ENCODE measurements around the gene FEZ2. TPM values are rescaled to one million over a fixed set of nuclear protein-coding genes. Genes with fewer than 3 reads are reported as not detected.

The FEZ2 gene, protein sequence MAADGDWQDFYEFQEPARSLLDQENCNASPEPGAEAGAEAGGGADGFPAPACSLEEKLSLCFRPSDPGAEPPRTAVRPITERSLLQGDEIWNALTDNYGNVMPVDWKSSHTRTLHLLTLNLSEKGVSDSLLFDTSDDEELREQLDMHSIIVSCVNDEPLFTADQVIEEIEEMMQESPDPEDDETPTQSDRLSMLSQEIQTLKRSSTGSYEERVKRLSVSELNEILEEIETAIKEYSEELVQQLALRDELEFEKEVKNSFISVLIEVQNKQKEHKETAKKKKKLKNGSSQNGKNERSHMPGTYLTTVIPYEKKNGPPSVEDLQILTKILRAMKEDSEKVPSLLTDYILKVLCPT
- 10 to 100 TPM; 34.3 to 49.4 (median 41.3) TPM for total RNA-seq
- polyA plus RNA-seq, result 10 to 100 TPM; 28.9 to 70.9 TPM
- long read RNA-seq, donor 1, partial matches to known transcripts, result 5 of 10 reads
- long read RNA-seq, donor 1, other reads (novel, unspliced or antisense), result 5 of 10 reads
- long read RNA-seq, donor 2, full-length matches to known transcripts, result 31 of 52 reads
- long read RNA-seq, donor 2, partial matches to known transcripts, result 21 of 52 reads
- long read RNA-seq, donor 2, other reads (novel, unspliced or antisense), result 0 of 52 reads
- long read RNA-seq, donor 3, transcript FEZ2-204 (8 exons, 1,931 nt), result major isoform, 7 of 13 reads
- long read RNA-seq, donor 3, partial matches to known transcripts, result 1 of 13 reads
- long read RNA-seq, donor 3, other reads (novel, unspliced or antisense), result 5 of 13 reads

- intact Hi-C loops (cut with DNase I), result loop anchor here in 1 of 4 donors (5.0 kb wide), 1 partner anchor 245 kb away; no protein-coding TSS in a partner anchor
- WGBS, 3 donors, result 0 to 1% (median 0%) methylated on average over 48 to 81 of the region's 81 CpGs
- Histone ChIP-seq H3K27me3 (no peaks in the 10 kb centered on the region), H3K36me3 (no peaks in the 10 kb centered on the region), H3K4me1 (ENCODE audit: insufficient read depth) (peaks cover 14% of the 10 kb centered on the region), H3K9me3 (no peaks in the 10 kb centered on the region), H3K4me3 (peak within 1 kb of the TSS; percentile 99), H3K27ac (peak within 1 kb of the TSS; percentile 56 to 91)
- TF ChIP-seq POLR2A (IDR thresholded peaks at IDR 0.05) (no peak), EP300 (IDR thresholded peaks at IDR 0.05) (no peak)
- TF ChIP-seq, protein P1, sequence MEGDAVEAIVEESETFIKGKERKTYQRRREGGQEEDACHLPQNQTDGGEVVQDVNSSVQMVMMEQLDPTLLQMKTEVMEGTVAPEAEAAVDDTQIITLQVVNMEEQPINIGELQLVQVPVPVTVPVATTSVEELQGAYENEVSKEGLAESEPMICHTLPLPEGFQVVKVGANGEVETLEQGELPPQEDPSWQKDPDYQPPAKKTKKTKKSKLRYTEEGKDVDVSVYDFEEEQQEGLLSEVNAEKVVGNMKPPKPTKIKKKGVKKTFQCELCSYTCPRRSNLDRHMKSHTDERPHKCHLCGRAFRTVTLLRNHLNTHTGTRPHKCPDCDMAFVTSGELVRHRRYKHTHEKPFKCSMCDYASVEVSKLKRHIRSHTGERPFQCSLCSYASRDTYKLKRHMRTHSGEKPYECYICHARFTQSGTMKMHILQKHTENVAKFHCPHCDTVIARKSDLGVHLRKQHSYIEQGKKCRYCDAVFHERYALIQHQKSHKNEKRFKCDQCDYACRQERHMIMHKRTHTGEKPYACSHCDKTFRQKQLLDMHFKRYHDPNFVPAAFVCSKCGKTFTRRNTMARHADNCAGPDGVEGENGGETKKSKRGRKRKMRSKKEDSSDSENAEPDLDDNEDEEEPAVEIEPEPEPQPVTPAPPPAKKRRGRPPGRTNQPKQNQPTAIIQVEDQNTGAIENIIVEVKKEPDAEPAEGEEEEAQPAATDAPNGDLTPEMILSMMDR (IDR thresholded peaks at IDR 0.05), result no peak
- DNase-seq, result peak; percentile 67 to 84 (median 78)
These were observed at the start of gene FEZ2 for GRCh38 chr2:36597532-36598377. Gene FEZ2, minus strand, starts transcription at chr2:36598168. Its CDS starts 26 bp downstream, at chr2:36598142.

DNA sequence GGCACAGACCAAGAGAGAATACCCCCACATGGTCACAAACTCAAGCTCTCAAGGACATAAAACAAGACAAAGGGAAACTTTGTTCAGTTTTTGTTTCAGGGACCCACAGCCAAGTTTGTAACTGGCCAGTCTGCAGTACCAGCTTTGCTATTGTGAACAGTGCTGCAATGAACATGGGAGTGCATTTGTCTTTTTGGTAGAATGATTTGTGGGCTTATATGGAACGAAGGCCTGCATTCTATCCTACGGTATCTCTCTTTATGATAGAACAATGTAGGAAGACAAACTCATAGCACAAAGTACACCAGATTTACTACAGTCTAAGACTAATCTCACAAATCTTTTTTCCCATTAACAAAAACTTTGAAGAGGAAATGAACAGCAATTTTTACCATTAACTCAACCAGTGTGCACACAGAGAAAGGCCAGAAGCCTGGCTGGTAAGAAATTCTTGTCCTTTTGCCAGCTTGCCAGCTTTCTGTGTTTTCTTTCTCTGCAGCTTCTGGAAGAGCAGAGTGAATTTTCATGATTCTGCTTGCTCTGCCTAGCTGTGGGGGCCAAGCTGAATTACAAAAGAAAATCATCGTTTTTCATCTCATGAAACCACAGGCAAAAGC lies 37.1 kb upstream of the FEZ2 start:
- Histone ChIP-seq H3K9me3 (no peaks in the 10 kb centered on the region), H3K36me3 (no peaks in the 10 kb centered on the region), H3K4me3 (no peak overlapping the region), H3K27ac (no peak overlapping the region), H3K4me1 (ENCODE audit: insufficient read depth) (no peaks in the 10 kb centered on the region), H3K27me3 (no peaks in the 10 kb centered on the region)
- DNase-seq, result no peak
- intact Hi-C loops (cut with DNase I), result loop anchor here in 1 of 4 donors (5.0 kb wide), 1 partner anchor 718 kb away; no protein-coding TSS in a partner anchor
- TF ChIP-seq POLR2A (IDR thresholded peaks at IDR 0.05) (no peak), EP300 (IDR thresholded peaks at IDR 0.05) (no peak)
- TF ChIP-seq, protein P1 (IDR thresholded peaks at IDR 0.05), result no peak
- WGBS, 3 donors, result 60 to 66% (median 62%) methylated on average over 3 of the region's 3 CpGs

- no peak for DNase-seq
- H3K4me1 ChIP-seq (ENCODE audit: insufficient read depth), result no peaks in the 10 kb centered on the region
- H3K27me3 ChIP-seq, result no peaks in the 10 kb centered on the region
- intact Hi-C loops (cut with DNase I), result no loop called here
- 95 to 97% (median 96%) methylated on average over 2 of the region's 2 CpGs for WGBS, 3 donors
- H3K36me3 ChIP-seq, result no peaks in the 10 kb centered on the region
- TF ChIP-seq, protein P1 (IDR thresholded peaks at IDR 0.05), result no peak
- no peak for TF ChIP-seq POLR2A (IDR thresholded peaks at IDR 0.05)
- no peak for TF ChIP-seq EP300 (IDR thresholded peaks at IDR 0.05)
- no peak overlapping the region for H3K4me3 ChIP-seq
- H3K27ac ChIP-seq, result no peak overlapping the region
- no peaks in the 10 kb centered on the region for H3K9me3 ChIP-seq
These were observed 35.6 kb upstream of the FEZ2 start for GRCh38 chr2:36633470-36634092.

All from ovary (tissue), 10 donors.